Adipocyte (in vitro differentiated cells): ENCODE results near the gene DNAH6.

Experiments used
- DNase-seq: peaks from one replicate; pipeline ENCODE4 v3.0.0-alpha.2; 2015; ENCODE audit warnings: low read depth
- H3K27me3 ChIP-seq: replicated peaks from 2 replicates; pipeline ENCODE4 v1.7.0; 2013; ENCODE audit warnings: mild to moderate bottlenecking, low read length, moderate library complexity; ENCODE audit not compliant: control insufficient read depth, insufficient read depth
- H3K36me3 ChIP-seq: 2 replicates; pipeline ENCODE4 v1.7.0; 2013; ENCODE audit warnings: low read length, mild to moderate bottlenecking, moderate library complexity; ENCODE audit not compliant: control insufficient read depth, insufficient read depth, severe bottlenecking
- H3K4me1 ChIP-seq: 2 replicates; pipeline ENCODE4 v1.7.0; 2013; ENCODE audit warnings: mild to moderate bottlenecking, low read length, moderate library complexity; ENCODE audit not compliant: control insufficient read depth, insufficient read depth
- H3K4me3 ChIP-seq: 2 replicates; pipeline ENCODE4 v1.7.0; 2013; ENCODE audit warnings: mild to moderate bottlenecking, low read length, moderate library complexity
- H3K9ac ChIP-seq: 2 replicates; pipeline ENCODE4 v1.7.0; 2013; ENCODE audit warnings: mild to moderate bottlenecking, low read length, moderate library complexity
- H3K9me3 ChIP-seq: 2 replicates; pipeline ENCODE4 v1.7.0; 2013; ENCODE audit warnings: mild to moderate bottlenecking, low read length, moderate library complexity; ENCODE audit not compliant: control insufficient read depth

Gene DNAH6

DNA sequence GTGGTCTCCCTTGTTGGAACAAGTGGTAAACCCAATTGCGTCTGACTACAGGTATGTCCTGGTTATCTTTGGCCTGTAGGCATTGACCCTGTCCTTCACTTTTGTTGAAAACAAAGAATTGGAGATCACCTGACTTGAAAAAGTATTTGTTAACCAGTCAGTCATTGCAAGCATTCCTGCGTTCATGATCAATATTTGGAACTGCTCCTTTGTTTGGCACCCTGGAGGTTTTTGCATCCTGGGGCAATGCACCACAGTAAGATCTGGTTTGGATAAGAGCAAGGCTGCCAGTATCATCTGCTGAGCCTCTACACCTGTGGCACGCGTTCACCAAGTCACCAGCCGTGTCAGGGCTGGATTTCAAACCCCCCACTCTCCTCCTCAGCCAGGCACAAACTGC, 115.7 kb downstream of the DNAH6 start:
- no peak overlapping the region for H3K4me3 ChIP-seq
- H3K9me3 ChIP-seq, result no peaks in the 10 kb centered on the region
- H3K9ac ChIP-seq, result no peak overlapping the region
- H3K4me1 ChIP-seq, result no peaks in the 10 kb centered on the region
- no peaks in the 10 kb centered on the region for H3K36me3 ChIP-seq
- no peaks in the 10 kb centered on the region for H3K27me3 ChIP-seq
- DNase-seq, result no peak

DNA sequence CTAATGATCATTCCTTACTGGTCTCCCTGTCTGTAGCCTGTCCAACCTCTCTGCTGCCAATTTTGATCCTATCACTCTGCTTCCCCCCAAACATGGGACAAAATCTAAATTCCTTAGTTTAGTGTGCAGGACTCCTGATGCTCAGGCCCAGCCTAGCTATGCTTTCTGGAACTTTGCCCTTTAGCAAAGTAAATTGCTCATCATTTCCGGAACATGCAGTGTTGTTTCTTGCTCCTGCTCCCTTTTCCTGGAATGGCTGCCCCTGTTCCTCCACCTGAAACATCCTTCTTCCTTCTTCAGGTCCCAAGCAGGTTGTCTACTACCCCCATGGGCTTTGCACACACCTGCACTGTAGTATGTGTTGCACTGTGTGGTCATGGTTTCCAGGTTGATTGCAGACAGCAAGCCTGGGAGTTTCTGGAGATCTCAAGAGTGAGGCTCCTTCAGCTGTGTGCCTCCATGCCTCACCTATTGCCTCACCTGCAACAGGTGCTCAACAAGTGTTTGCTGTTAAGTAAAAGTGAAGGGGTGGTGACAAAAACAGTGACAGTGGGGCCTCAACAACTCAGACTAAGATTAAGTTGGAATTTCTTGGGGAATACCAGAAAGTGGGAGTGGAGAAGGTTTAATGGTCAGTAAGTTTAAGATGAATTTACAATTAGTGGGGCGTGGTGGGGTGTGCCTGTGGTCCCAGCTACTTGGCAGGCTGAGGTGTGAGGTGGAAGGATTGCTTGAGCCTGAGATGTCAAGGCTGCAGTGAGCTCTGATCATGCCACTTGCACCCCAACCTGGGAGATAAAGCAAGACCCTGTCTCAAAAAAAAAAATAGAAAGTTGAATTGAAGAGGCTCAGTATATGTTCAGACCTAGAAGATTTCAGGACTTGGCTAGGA, 120.0 kb downstream of the DNAH6 start:
- DNase-seq, result no peak
- Histone ChIP-seq H3K4me3 (no peak overlapping the region), H3K36me3 (no peaks in the 10 kb centered on the region), H3K9ac (no peak overlapping the region), H3K27me3 (peaks cover 1% of the 10 kb centered on the region), H3K9me3 (peaks cover 11% of the 10 kb centered on the region), H3K4me1 (no peaks in the 10 kb centered on the region)

- H3K9ac ChIP-seq, result no peak overlapping the region
- no peak for DNase-seq
- no peak overlapping the region for H3K4me3 ChIP-seq
- peaks cover 5% of the 10 kb centered on the region for H3K27me3 ChIP-seq
- no peaks in the 10 kb centered on the region for H3K4me1 ChIP-seq
- peaks cover 28% of the 10 kb centered on the region for H3K9me3 ChIP-seq
- no peaks in the 10 kb centered on the region for H3K36me3 ChIP-seq
Observed at GRCh38 chr2:84639751-84640150, 123.5 kb downstream of the DNAH6 start.

DNA sequence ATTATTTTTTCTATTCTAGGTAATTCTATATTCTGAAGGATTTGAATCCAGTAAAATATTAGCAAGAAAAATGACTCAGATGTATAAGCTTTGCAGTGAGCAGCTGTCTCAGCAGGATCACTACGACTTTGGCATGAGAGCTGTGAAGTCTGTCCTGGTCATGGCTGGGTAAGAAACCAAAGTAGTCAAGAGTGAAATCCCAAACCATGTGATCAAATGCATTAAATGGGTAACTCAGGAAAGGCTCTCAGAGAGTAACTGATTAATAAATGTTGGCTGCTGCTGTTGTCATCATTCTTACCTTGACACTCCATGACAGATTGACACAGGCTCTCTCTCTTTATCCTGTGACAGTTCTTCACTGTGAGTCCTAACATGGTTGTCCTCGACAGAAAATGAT, 124.1 kb downstream of the DNAH6 start:
- Histone ChIP-seq H3K9ac (no peak overlapping the region), H3K4me1 (no peaks in the 10 kb centered on the region), H3K9me3 (peaks cover 28% of the 10 kb centered on the region), H3K36me3 (no peaks in the 10 kb centered on the region), H3K4me3 (no peak overlapping the region), H3K27me3 (peaks cover 5% of the 10 kb centered on the region)
- no peak for DNase-seq

DNA sequence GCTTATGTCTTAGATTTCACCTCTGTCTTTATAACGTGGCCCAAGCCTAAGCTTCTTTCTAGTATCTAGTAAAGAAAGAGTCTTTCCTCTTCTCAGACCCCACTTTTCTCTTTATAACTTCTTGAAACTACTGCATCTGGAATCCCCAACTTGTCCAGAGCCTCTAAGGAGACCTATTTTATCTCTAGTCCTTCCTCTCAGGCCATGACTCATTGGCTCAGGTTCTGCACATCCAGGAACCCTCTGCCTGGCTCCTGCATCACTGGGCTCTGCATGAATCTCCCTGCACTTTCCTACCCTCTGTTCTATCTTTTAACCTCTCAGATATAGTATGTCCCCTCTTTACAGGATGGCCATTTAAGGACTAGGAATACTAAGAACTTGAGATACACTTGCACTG, 124.7 kb downstream of the DNAH6 start:
- Histone ChIP-seq H3K4me1 (no peaks in the 10 kb centered on the region), H3K9ac (no peak overlapping the region), H3K4me3 (no peak overlapping the region), H3K36me3 (no peaks in the 10 kb centered on the region), H3K27me3 (peaks cover 5% of the 10 kb centered on the region), H3K9me3 (peaks cover 28% of the 10 kb centered on the region)
- no peak for DNase-seq

DNA sequence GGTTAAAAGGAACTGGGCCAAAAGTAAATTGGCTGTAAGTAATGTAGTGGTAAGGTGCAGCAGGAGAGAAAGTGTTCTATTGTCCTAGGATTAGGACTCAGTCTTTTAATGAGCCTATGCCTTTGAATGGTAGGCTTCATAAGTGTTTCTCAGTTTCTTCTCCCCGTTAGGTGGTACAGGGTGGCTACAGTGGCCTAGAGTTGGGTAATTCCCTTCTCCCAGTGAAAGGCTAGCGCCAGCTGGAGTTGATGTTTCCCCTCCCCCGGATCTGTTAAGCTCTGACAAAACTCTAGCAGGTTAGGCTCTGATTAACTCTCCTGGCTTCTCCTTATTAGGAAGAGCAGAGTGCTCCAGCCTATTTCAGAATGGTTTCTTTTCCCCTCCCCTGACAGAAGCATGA, 127.7 kb downstream of the DNAH6 start:
- Histone ChIP-seq H3K36me3 (no peaks in the 10 kb centered on the region), H3K9ac (no peak overlapping the region), H3K27me3 (peaks cover 5% of the 10 kb centered on the region), H3K4me1 (no peaks in the 10 kb centered on the region), H3K9me3 (peaks cover 28% of the 10 kb centered on the region), H3K4me3 (no peak overlapping the region)
- no peak for DNase-seq

GRCh38 chr2:84646514-84646913, 130.2 kb downstream of the DNAH6 start:
- H3K4me3 ChIP-seq, result no peak overlapping the region
- peaks cover 17% of the 10 kb centered on the region for H3K9me3 ChIP-seq
- peaks cover 11% of the 10 kb centered on the region for H3K27me3 ChIP-seq
- no peak for DNase-seq
- no peak overlapping the region for H3K9ac ChIP-seq
- no peaks in the 10 kb centered on the region for H3K4me1 ChIP-seq
- no peaks in the 10 kb centered on the region for H3K36me3 ChIP-seq

- H3K27me3 ChIP-seq, result peaks cover 11% of the 10 kb centered on the region
- H3K9ac ChIP-seq, result no peak overlapping the region
- no peaks in the 10 kb centered on the region for H3K4me1 ChIP-seq
- DNase-seq, result no peak
- H3K4me3 ChIP-seq, result no peak overlapping the region
- H3K9me3 ChIP-seq, result peaks cover 17% of the 10 kb centered on the region
- no peaks in the 10 kb centered on the region for H3K36me3 ChIP-seq
Observed at GRCh38 chr2:84647267-84647666, 131.0 kb downstream of the DNAH6 start.

GRCh38 chr2:84649058-84649457, 132.8 kb downstream of the DNAH6 start:
- Histone ChIP-seq H3K9me3 (peaks cover under 1% of the 10 kb centered on the region), H3K27me3 (peaks cover 11% of the 10 kb centered on the region), H3K36me3 (no peaks in the 10 kb centered on the region), H3K4me1 (no peaks in the 10 kb centered on the region), H3K4me3 (no peak overlapping the region), H3K9ac (no peak overlapping the region)
- DNase-seq, result no peak

DNA sequence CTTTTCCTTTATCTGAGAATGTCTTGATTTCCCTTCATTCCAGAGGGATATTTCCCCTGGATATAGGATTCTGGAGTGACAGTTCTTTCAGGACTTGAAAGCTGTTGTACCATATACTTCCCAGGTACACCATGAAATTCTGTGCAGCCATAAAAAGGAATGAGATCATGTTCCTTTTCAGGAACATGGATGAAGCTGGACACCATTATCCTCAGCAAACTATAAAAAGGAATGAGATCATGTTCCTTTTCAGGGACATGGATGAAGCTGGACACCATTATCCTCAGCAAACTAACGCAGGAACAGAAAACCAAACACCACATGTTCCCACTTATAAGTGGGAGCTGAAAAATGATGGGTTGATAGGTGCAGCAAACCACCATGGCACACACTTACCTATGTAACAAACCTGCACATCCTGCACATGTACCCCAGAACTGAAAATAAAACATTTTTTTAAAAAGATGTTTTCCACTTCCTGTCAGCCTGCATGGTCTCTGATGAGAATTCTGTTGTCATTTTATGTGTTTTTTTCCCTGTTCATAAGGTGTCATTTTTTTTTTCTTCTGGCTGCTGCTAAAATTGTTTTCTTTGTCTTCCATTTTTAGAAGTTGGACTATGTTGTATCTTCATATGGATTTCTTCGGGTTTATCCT, 133.3 kb downstream of the DNAH6 start:
- no peaks in the 10 kb centered on the region for H3K36me3 ChIP-seq
- H3K9ac ChIP-seq, result no peak overlapping the region
- H3K27me3 ChIP-seq, result peaks cover 11% of the 10 kb centered on the region
- no peak for DNase-seq
- no peaks in the 10 kb centered on the region for H3K4me1 ChIP-seq
- H3K9me3 ChIP-seq, result no peaks in the 10 kb centered on the region
- H3K4me3 ChIP-seq, result no peak overlapping the region

- H3K9me3 ChIP-seq, result no peaks in the 10 kb centered on the region
- H3K36me3 ChIP-seq, result no peaks in the 10 kb centered on the region
- no peak overlapping the region for H3K4me3 ChIP-seq
- peaks cover 11% of the 10 kb centered on the region for H3K27me3 ChIP-seq
- DNase-seq, result no peak
- no peaks in the 10 kb centered on the region for H3K4me1 ChIP-seq
- no peak overlapping the region for H3K9ac ChIP-seq
Observed at GRCh38 chr2:84652431-84652830, 136.1 kb downstream of the DNAH6 start.
